Ascending aorta (tissue), 2 donors: ENCODE measurements around the gene ZBTB8A. TPM values are rescaled to one million over a fixed set of nuclear protein-coding genes. Genes with fewer than 3 reads are reported as not detected.

ENCODE experiments used
- DNase-seq, 2 donors: peaks; one replicate each; pipeline ENCODE4 v3.0.0-alpha.2; 2019; ENCODE audit warnings: low spot score in 2 of 2
- H3K27ac ChIP-seq, 2 donors: fragments of 200-600 bp; sonication (generic); one replicate each; pipeline ENCODE4 v1.5.1; 2016 to 2017; ENCODE audit warnings: mild to moderate bottlenecking in 1 of 2
- H3K27me3 ChIP-seq: fragments of 200-600 bp; sonication (generic); one replicate; pipeline ENCODE4 v1.5.1; 2017
- H3K36me3 ChIP-seq, 2 donors: fragments of 200-600 bp; sonication (generic); one replicate each; pipeline ENCODE4 v1.5.1; 2016
- H3K4me1 ChIP-seq, 2 donors: fragments of 200-600 bp; sonication (generic); one replicate each; pipeline ENCODE4 v1.5.1; 2016 to 2017; ENCODE audit warnings: mild to moderate bottlenecking in 1 of 2
- H3K4me3 ChIP-seq, 2 donors: fragments of 200-600 bp; sonication (generic); one replicate each; pipeline ENCODE4 v1.5.1; 2016 to 2017; ENCODE audit warnings: mild to moderate bottlenecking in 1 of 2
- H3K9me3 ChIP-seq, 2 donors: fragments of 200-600 bp; sonication (generic); one replicate each; pipeline ENCODE4 v1.5.1; 2016
- intact Hi-C: fragments of 100-400 bp; cut with DNase I; formaldehyde crosslinking; loops from one replicate; pipeline ENCODE4 v1.15.1; 2023
- total RNA-seq: library from RNA; depleted of rRNA; stranded (reverse); fragments of >200 nt; gene quantifications from one replicate; pipeline ENCODE4 v1.1.0, GENCODE V29; 2016
- TF ChIP-seq, protein P1 (sequence below), 3 experiments: fragments of 200-600 bp in 2 of 3; fragments of 450-650 bp in 1 of 3; sonication (generic) in 2 of 3; IDR thresholded peaks; one replicate each; pipeline ENCODE4 v1.5.1; 2016 to 2019; ENCODE audit warnings: antibody characterized with exemption in 3 of 3, mild to moderate bottlenecking in 1 of 3, moderate library complexity in 1 of 3

Gene ZBTB8A
- total RNA-seq, 1 donor from 2014 or later, result 2.2 TPM

DNA sequence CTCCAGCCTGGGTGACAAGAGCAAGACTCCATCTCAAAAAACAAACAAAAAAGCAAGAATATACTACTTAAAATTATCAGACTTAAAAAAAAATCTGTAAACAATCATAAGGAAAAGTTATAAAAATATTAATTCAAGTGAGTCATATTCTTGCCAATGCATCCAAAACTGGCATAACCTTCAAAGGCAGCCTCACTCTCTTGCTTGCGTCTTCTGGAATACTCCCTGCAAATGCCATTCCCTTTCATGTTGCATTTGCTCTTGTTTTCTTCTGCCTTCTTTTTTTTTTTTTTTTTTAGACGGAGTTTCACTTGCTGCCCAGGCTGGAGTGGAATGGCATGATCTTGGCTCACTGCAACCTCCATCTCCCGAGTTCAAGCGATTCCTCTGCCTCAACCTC is 32.2 kb upstream of the ZBTB8A start:
- TF ChIP-seq, protein P1, sequence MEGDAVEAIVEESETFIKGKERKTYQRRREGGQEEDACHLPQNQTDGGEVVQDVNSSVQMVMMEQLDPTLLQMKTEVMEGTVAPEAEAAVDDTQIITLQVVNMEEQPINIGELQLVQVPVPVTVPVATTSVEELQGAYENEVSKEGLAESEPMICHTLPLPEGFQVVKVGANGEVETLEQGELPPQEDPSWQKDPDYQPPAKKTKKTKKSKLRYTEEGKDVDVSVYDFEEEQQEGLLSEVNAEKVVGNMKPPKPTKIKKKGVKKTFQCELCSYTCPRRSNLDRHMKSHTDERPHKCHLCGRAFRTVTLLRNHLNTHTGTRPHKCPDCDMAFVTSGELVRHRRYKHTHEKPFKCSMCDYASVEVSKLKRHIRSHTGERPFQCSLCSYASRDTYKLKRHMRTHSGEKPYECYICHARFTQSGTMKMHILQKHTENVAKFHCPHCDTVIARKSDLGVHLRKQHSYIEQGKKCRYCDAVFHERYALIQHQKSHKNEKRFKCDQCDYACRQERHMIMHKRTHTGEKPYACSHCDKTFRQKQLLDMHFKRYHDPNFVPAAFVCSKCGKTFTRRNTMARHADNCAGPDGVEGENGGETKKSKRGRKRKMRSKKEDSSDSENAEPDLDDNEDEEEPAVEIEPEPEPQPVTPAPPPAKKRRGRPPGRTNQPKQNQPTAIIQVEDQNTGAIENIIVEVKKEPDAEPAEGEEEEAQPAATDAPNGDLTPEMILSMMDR (IDR thresholded peaks at IDR 0.05), result no peak
- Histone ChIP-seq H3K27me3 (no peaks in the 10 kb centered on the region), H3K4me1 (no peaks in the 10 kb centered on the region), H3K9me3 (no peaks in the 10 kb centered on the region), H3K4me3 (no peak overlapping the region), H3K27ac (no peak overlapping the region), H3K36me3 (no peaks in the 10 kb centered on the region)
- intact Hi-C loops, result no loop called here
- DNase-seq, result no peak

DNA sequence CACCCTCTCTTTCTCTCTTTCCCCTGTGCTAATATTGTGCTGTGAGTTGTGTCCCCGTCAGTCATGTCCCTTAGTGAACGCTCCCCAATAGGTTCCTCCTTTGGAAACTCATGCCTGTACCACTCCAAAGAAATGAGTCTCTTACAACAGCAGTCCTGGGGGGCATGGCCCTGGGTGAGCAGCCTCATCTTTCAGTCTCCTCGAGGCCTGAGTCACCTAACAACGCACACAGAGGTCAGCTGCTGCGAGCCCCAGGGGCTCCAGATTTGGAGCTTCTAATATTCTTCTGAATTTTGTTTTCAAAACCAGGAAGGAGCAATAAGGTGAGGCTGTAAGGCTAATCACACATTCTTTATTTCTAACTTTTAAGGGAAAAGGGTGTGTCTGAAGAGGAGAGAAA is 30.5 kb upstream of the ZBTB8A start:
- no peaks in the 10 kb centered on the region for H3K36me3 ChIP-seq
- no peaks in the 10 kb centered on the region for H3K9me3 ChIP-seq
- no peak for DNase-seq
- TF ChIP-seq, protein P1 (IDR thresholded peaks at IDR 0.05), result no peak
- H3K4me1 ChIP-seq, result no peaks in the 10 kb centered on the region
- H3K4me3 ChIP-seq, result no peak overlapping the region
- H3K27me3 ChIP-seq, result no peaks in the 10 kb centered on the region
- H3K27ac ChIP-seq, result no peak overlapping the region
- intact Hi-C loops, result no loop called here

DNA sequence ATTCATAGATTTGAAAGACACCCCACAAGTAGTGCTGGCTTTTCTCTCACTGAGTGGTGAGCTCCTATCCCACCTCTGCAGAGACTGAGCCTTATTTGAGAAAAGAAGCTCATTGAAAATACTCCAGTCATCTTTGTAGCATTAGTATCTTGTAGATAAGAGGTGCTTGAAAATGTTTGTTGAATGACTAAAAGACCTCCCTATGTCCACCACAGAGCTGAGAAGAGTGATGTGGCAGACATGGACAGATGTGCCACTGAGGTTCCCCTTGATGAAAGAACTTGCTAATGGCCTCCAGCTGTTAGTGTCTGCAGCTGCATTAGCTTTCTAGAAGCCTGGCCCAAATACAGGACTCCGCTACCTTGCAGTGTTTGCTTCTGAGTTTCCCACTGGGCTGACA is 29.3 kb upstream of the ZBTB8A start:
- Histone ChIP-seq H3K27me3 (no peaks in the 10 kb centered on the region), H3K27ac (no peak overlapping the region), H3K4me3 (no peak overlapping the region), H3K4me1 (no peaks in the 10 kb centered on the region), H3K9me3 (no peaks in the 10 kb centered on the region), H3K36me3 (no peaks in the 10 kb centered on the region)
- TF ChIP-seq, protein P1 (IDR thresholded peaks at IDR 0.05), result no peak
- DNase-seq, result no peak
- intact Hi-C loops, result no loop called here

DNA sequence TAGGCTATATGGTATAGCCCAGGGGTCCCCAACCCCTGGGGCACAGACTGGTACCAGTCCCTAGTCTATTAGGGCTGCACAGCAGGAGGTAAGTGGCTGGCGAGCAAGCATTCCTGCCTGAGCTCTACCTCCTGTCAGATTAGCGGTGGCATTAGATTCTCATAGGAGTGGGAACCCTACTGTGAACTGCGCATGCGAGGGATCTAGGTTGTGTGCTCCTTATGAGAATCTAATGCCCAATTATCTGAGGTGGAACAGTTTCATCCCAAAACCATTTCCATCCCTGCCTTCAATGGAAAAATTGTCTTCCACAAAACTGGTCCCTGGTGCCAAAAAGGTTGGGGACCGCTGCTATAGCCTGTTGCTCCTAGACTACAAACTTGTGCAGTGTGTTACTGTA is 22.8 kb upstream of the ZBTB8A start:
- no peaks in the 10 kb centered on the region for H3K36me3 ChIP-seq
- intact Hi-C loops, result no loop called here
- no peak for DNase-seq
- TF ChIP-seq, protein P1 (IDR thresholded peaks at IDR 0.05), result no peak
- H3K9me3 ChIP-seq, result no peaks in the 10 kb centered on the region
- H3K27ac ChIP-seq, result no peak overlapping the region
- H3K27me3 ChIP-seq, result no peaks in the 10 kb centered on the region
- H3K4me3 ChIP-seq, result no peak overlapping the region
- no peaks in the 10 kb centered on the region for H3K4me1 ChIP-seq

DNA sequence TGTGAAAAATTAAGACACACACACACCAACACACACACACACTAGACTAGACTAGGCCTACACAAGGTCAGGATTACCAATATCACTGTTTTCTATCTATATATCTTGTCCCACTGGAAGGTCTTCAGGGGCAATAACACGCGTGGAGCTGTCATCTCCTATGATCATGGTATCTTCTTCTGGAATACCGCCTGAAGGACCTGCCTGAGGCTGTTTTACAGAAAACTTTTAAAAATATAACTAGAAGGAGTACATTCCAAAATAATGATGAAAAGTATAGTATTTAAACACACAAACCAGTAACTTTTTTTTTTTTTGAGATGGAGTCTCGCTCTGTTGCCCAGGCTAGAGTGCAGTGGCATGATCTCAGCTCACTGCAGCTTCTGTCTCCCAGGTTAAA is 20.3 kb upstream of the ZBTB8A start:
- no peaks in the 10 kb centered on the region for H3K9me3 ChIP-seq
- TF ChIP-seq, protein P1 (IDR thresholded peaks at IDR 0.05), result no peak
- no peaks in the 10 kb centered on the region for H3K27me3 ChIP-seq
- no peak overlapping the region for H3K27ac ChIP-seq
- no peak for DNase-seq
- no peaks in the 10 kb centered on the region for H3K36me3 ChIP-seq
- H3K4me1 ChIP-seq, result no peaks in the 10 kb centered on the region
- intact Hi-C loops, result no loop called here
- no peak overlapping the region for H3K4me3 ChIP-seq

DNA sequence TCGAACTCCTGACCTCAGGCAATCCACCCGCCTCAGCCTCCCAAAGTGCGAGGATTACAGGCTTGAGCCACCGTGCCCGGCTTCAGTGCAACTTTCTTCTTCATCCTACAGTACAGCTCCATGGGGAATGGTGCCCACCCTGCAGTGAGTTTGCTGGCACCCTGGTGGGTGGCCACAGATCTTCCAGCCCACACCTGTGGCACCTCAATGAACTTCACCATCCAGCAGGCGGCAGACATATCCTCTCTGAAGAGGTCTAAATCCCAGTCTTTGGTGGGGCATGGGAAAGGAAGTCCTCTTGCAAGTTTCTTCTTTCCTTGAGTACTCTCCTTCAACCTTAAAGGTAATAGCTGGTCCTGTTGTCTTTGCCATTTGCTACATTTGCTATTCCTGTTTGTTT is 18.1 kb upstream of the ZBTB8A start:
- no peaks in the 10 kb centered on the region for H3K4me1 ChIP-seq
- intact Hi-C loops, result no loop called here
- DNase-seq, result no peak
- H3K9me3 ChIP-seq, result no peaks in the 10 kb centered on the region
- no peak overlapping the region for H3K27ac ChIP-seq
- H3K4me3 ChIP-seq, result no peak overlapping the region
- H3K36me3 ChIP-seq, result no peaks in the 10 kb centered on the region
- no peaks in the 10 kb centered on the region for H3K27me3 ChIP-seq
- TF ChIP-seq, protein P1 (IDR thresholded peaks at IDR 0.05), result no peak
